A673 (cell line): ENCODE measurements around the gene ZBTB32. TPM values are rescaled to one million over a fixed set of nuclear protein-coding genes. Genes with fewer than 3 reads are reported as not detected.
A peak's percentile ranks its signal among the peaks of the same experiment; 100 is the strongest.

Experiments
- BruUV-seq: library from RNA; stranded (reverse); fragments of 400-500 nt; replicated peaks from 2 replicates; lab custom pipeline; 2021; lab: Mats Ljungman, UMichigan
- CTCF ChIA-PET: fragments of 300-600 bp; sonication (Branson Sonifier 250); formaldehyde crosslinking; loops from one replicate; lab custom pipeline; 2022; ENCODE audit warnings: antibody characterized with exemption; lab: Charles Lee
- POLR2A ChIA-PET: fragments of 300-600 bp; sonication (Branson Sonifier 250); formaldehyde crosslinking; loops from one replicate; lab custom pipeline; 2022; ENCODE audit warnings: antibody characterized with exemption; ENCODE audit not compliant: low non-redundant PET; lab: Charles Lee
- DNase-seq: peaks from one replicate; pipeline ENCODE4 v3.0.0-alpha.2; 2015; ENCODE audit warnings: low spot score
- H3K27ac ChIP-seq: fragments of 200-600 bp; sonication (generic); 2 replicates; pipeline ENCODE4 v1.5.1; 2016; ENCODE audit warnings: mixed run types, low read depth, mild to moderate bottlenecking, mixed read lengths, antibody characterized with exemption, low read length; ENCODE audit not compliant: poor library complexity, severe bottlenecking
- H3K27me3 ChIP-seq: fragments of 200-600 bp; sonication (generic); replicated peaks from 2 replicates; pipeline ENCODE4 v1.6.1; 2017; ENCODE audit warnings: mixed run types, low read depth, mild to moderate bottlenecking, mixed read lengths, antibody characterized with exemption, low read length; ENCODE audit not compliant: insufficient read depth, poor library complexity
- H3K36me3 ChIP-seq: fragments of 200-600 bp; sonication (generic); 2 replicates; pipeline ENCODE4 v1.6.1; 2016; ENCODE audit warnings: mixed run types, mild to moderate bottlenecking, mixed read lengths, antibody characterized with exemption, low read length; ENCODE audit not compliant: insufficient read depth, poor library complexity, severe bottlenecking
- H3K4me1 ChIP-seq: fragments of 200-600 bp; sonication (generic); 2 replicates; pipeline ENCODE4 v1.6.1; 2017; ENCODE audit warnings: mixed run types, mild to moderate bottlenecking, mixed read lengths, antibody characterized with exemption, low read length; ENCODE audit not compliant: insufficient read depth, poor library complexity, severe bottlenecking
- H3K4me3 ChIP-seq: fragments of 200-600 bp; sonication (generic); 2 replicates; pipeline ENCODE4 v1.5.1; 2016; ENCODE audit warnings: low read depth, mixed run types, mild to moderate bottlenecking, mixed read lengths, low read length; ENCODE audit not compliant: poor library complexity, severe bottlenecking
- H3K9me3 ChIP-seq: fragments of 200-600 bp; sonication (generic); 2 replicates; pipeline ENCODE4 v1.6.1; 2016; ENCODE audit warnings: mixed run types, low read depth, mild to moderate bottlenecking, mixed read lengths, antibody characterized with exemption, low read length; ENCODE audit not compliant: poor library complexity, severe bottlenecking
- EZH2 ChIP-seq: fragments of 200-600 bp; sonication (generic); IDR thresholded peaks from 2 replicates; pipeline ENCODE4 v1.6.1; 2017; ENCODE audit warnings: borderline replicate concordance, low read depth, mild to moderate bottlenecking, mixed read lengths, antibody characterized with exemption, low read length; ENCODE audit not compliant: poor library complexity, severe bottlenecking
- intact Hi-C: fragments of 100-400 bp; cut with micrococcal nuclease; formaldehyde crosslinking; loops from one replicate; pipeline ENCODE4 v1.10.0; 2022; ENCODE audit not compliant: unreplicated experiment
- total RNA-seq: library from RNA; stranded (reverse); gene quantifications from 2 replicates; pipeline ENCODE4 v1.2.3, GENCODE V29; 2021
- TF ChIP-seq, protein P1 (sequence below): fragments of 300-800, 200-600 bp; sonication (generic); conservative IDR thresholded peaks from 2 replicates; pipeline ENCODE4 v1.5.1; 2017; ENCODE audit warnings: low read depth, mild to moderate bottlenecking, antibody characterized with exemption, low read length, moderate library complexity, mixed read lengths

Gene ZBTB32
- total RNA-seq, 1 experiment from 2014 or later: not detected

GRCh38 chr19:35693835-35694599 is 10.3 kb upstream of the ZBTB32 start:
- ChIA-PET POLR2A (interaction anchor here (0.7 kb wide), 1 partner anchor 342 kb away, joined by 3 read pairs; no protein-coding TSS in a partner anchor), CTCF (interaction anchor here (0.5 to 0.8 kb wide), 5 partner anchors 54 to 424 kb away, joined by 3 to 23 read pairs (median 4); partner anchors contain the start of gene LIN37)
- H3K27me3 ChIP-seq: no peaks in the 10 kb centered on the region
- peak; percentile 92 for DNase-seq
- no TSS peak for BruUV-seq
- no peaks in the 10 kb centered on the region for H3K4me1 ChIP-seq
- no peaks in the 10 kb centered on the region for H3K9me3 ChIP-seq
- H3K27ac ChIP-seq: no peak overlapping the region
- intact Hi-C loops: loop anchor here (2.0 to 5.0 kb wide), 3 partner anchors 23 to 239 kb away; no protein-coding TSS in a partner anchor
- no peaks in the 10 kb centered on the region for H3K36me3 ChIP-seq
- TF ChIP-seq, protein P1, sequence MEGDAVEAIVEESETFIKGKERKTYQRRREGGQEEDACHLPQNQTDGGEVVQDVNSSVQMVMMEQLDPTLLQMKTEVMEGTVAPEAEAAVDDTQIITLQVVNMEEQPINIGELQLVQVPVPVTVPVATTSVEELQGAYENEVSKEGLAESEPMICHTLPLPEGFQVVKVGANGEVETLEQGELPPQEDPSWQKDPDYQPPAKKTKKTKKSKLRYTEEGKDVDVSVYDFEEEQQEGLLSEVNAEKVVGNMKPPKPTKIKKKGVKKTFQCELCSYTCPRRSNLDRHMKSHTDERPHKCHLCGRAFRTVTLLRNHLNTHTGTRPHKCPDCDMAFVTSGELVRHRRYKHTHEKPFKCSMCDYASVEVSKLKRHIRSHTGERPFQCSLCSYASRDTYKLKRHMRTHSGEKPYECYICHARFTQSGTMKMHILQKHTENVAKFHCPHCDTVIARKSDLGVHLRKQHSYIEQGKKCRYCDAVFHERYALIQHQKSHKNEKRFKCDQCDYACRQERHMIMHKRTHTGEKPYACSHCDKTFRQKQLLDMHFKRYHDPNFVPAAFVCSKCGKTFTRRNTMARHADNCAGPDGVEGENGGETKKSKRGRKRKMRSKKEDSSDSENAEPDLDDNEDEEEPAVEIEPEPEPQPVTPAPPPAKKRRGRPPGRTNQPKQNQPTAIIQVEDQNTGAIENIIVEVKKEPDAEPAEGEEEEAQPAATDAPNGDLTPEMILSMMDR: peak; percentile 98
- no peak for TF ChIP-seq EZH2
- no peak overlapping the region for H3K4me3 ChIP-seq

GRCh38 chr19:35695895-35696422 is 8.4 kb upstream of the ZBTB32 start:
- BruUV-seq: no TSS peak
- no peak overlapping the region for H3K27ac ChIP-seq
- H3K4me1 ChIP-seq: no peaks in the 10 kb centered on the region
- no peaks in the 10 kb centered on the region for H3K9me3 ChIP-seq
- ChIA-PET CTCF (interaction anchor here (1.4 kb wide), 1 partner anchor 45 kb away, joined by 14 read pairs; no protein-coding TSS in a partner anchor), POLR2A (no interaction called here)
- H3K36me3 ChIP-seq: no peaks in the 10 kb centered on the region
- DNase-seq: no peak
- TF ChIP-seq EZH2: no peak
- TF ChIP-seq, protein P1: no peak
- intact Hi-C loops: loop anchor here (2.0 kb wide), 1 partner anchor 21 kb away; no protein-coding TSS in a partner anchor
- H3K4me3 ChIP-seq: no peak overlapping the region
- no peaks in the 10 kb centered on the region for H3K27me3 ChIP-seq

DNA sequence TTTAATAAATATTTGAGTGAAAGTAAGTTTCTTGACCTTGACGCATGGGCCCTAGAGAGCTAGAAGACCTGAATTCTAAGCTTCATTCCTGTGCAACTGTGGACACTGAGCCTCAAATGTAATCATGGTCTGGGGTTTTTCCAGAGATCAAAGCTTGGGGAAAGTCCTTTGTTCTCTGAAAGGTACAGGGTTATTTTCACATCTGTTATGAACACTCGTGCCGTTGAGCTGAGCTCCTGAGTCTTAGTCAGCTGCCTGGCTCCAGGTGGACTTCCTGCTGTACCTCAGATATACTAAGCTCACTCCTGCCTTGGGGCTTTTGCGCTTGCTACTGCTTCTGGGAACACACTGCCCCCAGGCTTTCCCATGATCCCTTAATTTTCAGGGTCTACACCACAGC is 7.5 kb upstream of the ZBTB32 start:
- CTCF ChIA-PET: no interaction called here
- POLR2A ChIA-PET: interaction anchor here (0.5 kb wide), 1 partner anchor 25 kb away, joined by 3 read pairs; no protein-coding TSS in a partner anchor

More for the DNA sequence above, 7.5 kb upstream of the ZBTB32 start:
- H3K4me1 ChIP-seq: no peaks in the 10 kb centered on the region
- H3K36me3 ChIP-seq: no peaks in the 10 kb centered on the region
- no peaks in the 10 kb centered on the region for H3K27me3 ChIP-seq
- BruUV-seq: no TSS peak
- intact Hi-C loops: no loop called here
- TF ChIP-seq EZH2: no peak
- TF ChIP-seq, protein P1: no peak
- H3K9me3 ChIP-seq: no peaks in the 10 kb centered on the region
- DNase-seq: no peak
- no peak overlapping the region for H3K4me3 ChIP-seq
- H3K27ac ChIP-seq: no peak overlapping the region
